HCT116 (cell line): ENCODE results near the gene P2RX7. TPM values are rescaled to one million over a fixed set of nuclear protein-coding genes. Genes with fewer than 3 reads are reported as not detected.

Experiments
- ATAC-seq: fragments of 200-7000 bp; cut with Tn5 transposase; 2 replicates; pipeline ENCODE4 v1.9.1; 2020; ENCODE audit warnings: mild to moderate bottlenecking, moderate library complexity
- BruUV-seq: library from RNA; stranded (reverse); fragments of 400-500 nt; replicated peaks from 2 replicates; lab custom pipeline; 2021; lab: Mats Ljungman, UMichigan
- CTCF ChIA-PET: fragments of 300-600 bp; sonication (Branson Sonifier 250); formaldehyde crosslinking; loops from one replicate; lab custom pipeline; 2021; ENCODE audit warnings: antibody characterized with exemption; lab: Charles Lee
- POLR2A ChIA-PET: fragments of 300-600, 350-600 bp; sonication (Branson Sonifier 250); formaldehyde crosslinking; loops from one replicate; lab custom pipeline; 2021; ENCODE audit warnings: antibody characterized with exemption; lab: Charles Lee
- RAD21 ChIA-PET, 2 experiments: fragments of 300-600 bp; sonication (Branson Sonifier 250); formaldehyde crosslinking; loops; one replicate each; lab custom pipeline; 2023; ENCODE audit warnings: low total read pairs in 2 of 2; ENCODE audit not compliant: uncharacterized antibody in 2 of 2, unreplicated experiment in 2 of 2, low non-redundant PET in 1 of 2; lab: Charles Lee
- DNase-seq: peaks from one replicate; pipeline ENCODE4 v3.0.0-alpha.2; 2010; ENCODE audit warnings: low read depth, low spot score
- H2AFZ ChIP-seq: fragments of 200-600 bp; shearing (Covaris generic), sonication (generic); 2 replicates; pipeline ENCODE4 v1.6.1; 2017; ENCODE audit warnings: low read depth, mixed run types, mixed read lengths, antibody characterized with exemption, low read length; ENCODE audit not compliant: poor library complexity, severe bottlenecking
- H3K27ac ChIP-seq: 2 replicates; pipeline ENCODE4 v1.5.1; 2012; ENCODE audit warnings: low read depth, low read length
- H3K27me3 ChIP-seq: fragments of 200-600 bp; sonication (generic); 2 replicates; pipeline ENCODE4 v1.6.1; 2016; ENCODE audit warnings: mixed run types, low read length, mixed read lengths; ENCODE audit not compliant: insufficient read depth
- H3K36me3 ChIP-seq, 2 experiments: fragments of 200-500 bp in 1 of 2; fragments of 200-600 bp in 1 of 2; sonication (Bioruptor generic) in 1 of 2; sonication (generic) in 1 of 2; 2 replicates each; pipeline versions ENCODE4 v1.5.1 to v1.6.1; 2014 to 2016; ENCODE audit warnings: low read length in 2 of 2, inconsistent platforms in 1 of 2, mixed read lengths in 1 of 2, mixed run types in 1 of 2; ENCODE audit not compliant: insufficient read depth in 2 of 2, control insufficient read depth in 1 of 2
- H3K4me1 ChIP-seq, 2 experiments: fragments of 200-600 bp in 1 of 2; sonication (generic) in 1 of 2; 2 replicates each; pipeline versions ENCODE4 v1.5.1 to v1.6.1; 2012 to 2017; ENCODE audit warnings: low read length in 2 of 2, inconsistent platforms in 1 of 2, mild to moderate bottlenecking in 1 of 2, mixed read lengths in 1 of 2, mixed run types in 1 of 2, moderate library complexity in 1 of 2; ENCODE audit not compliant: insufficient read depth in 2 of 2, control insufficient read depth in 1 of 2
- H3K4me2 ChIP-seq: fragments of 200-600 bp; sonication (generic); 2 replicates; pipeline ENCODE4 v1.6.1; 2017; ENCODE audit warnings: mixed run types, low read length, mixed read lengths
- H3K4me3 ChIP-seq, 2 experiments: fragments of 200-600 bp in 1 of 2; sonication (generic) in 1 of 2; replicated peaks in 1 of 2; 2 replicates each; pipeline ENCODE4 v1.5.1; 2011 to 2016; ENCODE audit warnings: low read length in 2 of 2, control low read depth in 1 of 2, low read depth in 1 of 2, mild to moderate bottlenecking in 1 of 2, mixed read lengths in 1 of 2, mixed run types in 1 of 2
- H3K79me2 ChIP-seq: fragments of 200-600 bp; sonication (generic); 2 replicates; pipeline ENCODE4 v1.6.1; 2017; ENCODE audit warnings: mild to moderate bottlenecking, mixed run types, low read length, moderate library complexity, mixed read lengths; ENCODE audit not compliant: insufficient read depth
- H3K9ac ChIP-seq: fragments of 200-600 bp; sonication (generic); 2 replicates; pipeline ENCODE4 v1.6.1; 2016; ENCODE audit warnings: low read length, mixed read lengths
- H3K9me2 ChIP-seq: fragments of 200-600 bp; sonication (generic), shearing (Covaris generic); 2 replicates; pipeline ENCODE4 v1.6.1; 2017; ENCODE audit warnings: mixed run types, mild to moderate bottlenecking, moderate library complexity; ENCODE audit not compliant: insufficient read depth
- H3K9me3 ChIP-seq, 2 experiments: fragments of 200-500 bp in 1 of 2; fragments of 200-600 bp in 1 of 2; sonication (Bioruptor generic) in 1 of 2; sonication (generic) in 1 of 2; 2 replicates each; pipeline ENCODE4 v1.6.1; 2014 to 2017; ENCODE audit warnings: low read length in 2 of 2, mixed read lengths in 2 of 2, inconsistent platforms in 1 of 2, low read depth in 1 of 2, mild to moderate bottlenecking in 1 of 2, mixed run types in 1 of 2, moderate library complexity in 1 of 2; ENCODE audit not compliant: control insufficient read depth in 1 of 2, insufficient read depth in 1 of 2
- H4K20me1 ChIP-seq: fragments of 200-600 bp; sonication (generic), shearing (Covaris generic); 2 replicates; pipeline ENCODE4 v1.6.1; 2017; ENCODE audit warnings: mixed run types, mild to moderate bottlenecking, moderate library complexity; ENCODE audit not compliant: insufficient read depth
- CBX3 ChIP-seq: IDR thresholded peaks from 2 replicates; pipeline ENCODE4 v1.6.1; 2012; ENCODE audit warnings: low read depth
- CEBPB ChIP-seq: IDR thresholded peaks from 2 replicates; pipeline ENCODE4 v1.6.1; 2012; ENCODE audit warnings: low read depth
- EGR1 ChIP-seq: IDR thresholded peaks from 2 replicates; pipeline ENCODE4 v1.6.1; 2012; ENCODE audit warnings: low read depth
- ELF1 ChIP-seq: IDR thresholded peaks from 2 replicates; pipeline ENCODE4 v1.6.1; 2012; ENCODE audit warnings: low read depth, borderline replicate concordance
- EZH2 ChIP-seq: fragments of 200-600 bp; sonication (generic); IDR thresholded peaks from 2 replicates; pipeline ENCODE4 v1.6.1; 2017; ENCODE audit warnings: antibody characterized with exemption, mixed run types
- EZH2phosphoT487 ChIP-seq: fragments of 200-600 bp; IDR thresholded peaks from 2 replicates; pipeline ENCODE4 v1.6.1; 2018; ENCODE audit warnings: antibody characterized with exemption, borderline replicate concordance
- JUND ChIP-seq: IDR thresholded peaks from 2 replicates; pipeline ENCODE4 v1.6.1; 2012
- POLR2A ChIP-seq: IDR thresholded peaks from 2 replicates; pipeline ENCODE4 v1.7.0; 2011; ENCODE audit warnings: borderline replicate concordance; ENCODE audit not compliant: insufficient read depth, insufficient read length; ENCODE audit errors: extremely low read depth
- POLR2AphosphoS5 ChIP-seq: IDR thresholded peaks from 2 replicates; pipeline ENCODE4 v1.6.1; 2011; ENCODE audit warnings: mild to moderate bottlenecking, low read depth, low read length, moderate library complexity
- RAD21 ChIP-seq: IDR thresholded peaks from 2 replicates; pipeline ENCODE4 v1.6.1; 2012; ENCODE audit warnings: low read depth, mild to moderate bottlenecking
- SIN3A ChIP-seq: IDR thresholded peaks from 2 replicates; pipeline ENCODE4 v1.6.1; 2012; ENCODE audit warnings: low read depth
- SP1 ChIP-seq: IDR thresholded peaks from 2 replicates; pipeline ENCODE4 v1.6.1; 2012; ENCODE audit warnings: low read depth
- TCF7L2 ChIP-seq: IDR thresholded peaks from 2 replicates; pipeline ENCODE4 v1.7.0; 2011; ENCODE audit warnings: borderline replicate concordance, inconsistent platforms; ENCODE audit not compliant: insufficient read depth, insufficient read length; ENCODE audit errors: extremely low read depth
- YY1 ChIP-seq: IDR thresholded peaks from 2 replicates; pipeline ENCODE4 v1.6.1; 2011; ENCODE audit warnings: low read length, low read depth, moderate library complexity, mild to moderate bottlenecking; ENCODE audit not compliant: insufficient replicate concordance; ENCODE audit errors: extremely low read depth
- ZFX ChIP-seq: fragments of 450-650 bp; IDR thresholded peaks from 2 replicates; pipeline ENCODE4 v1.6.1; 2017
- ZNF274 ChIP-seq: fragments of 200-500 bp; sonication (Bioruptor generic); IDR thresholded peaks from 2 replicates; pipeline ENCODE4 v1.6.1; 2014; ENCODE audit warnings: mild to moderate bottlenecking, low read depth, low read length, inconsistent platforms
- intact Hi-C: fragments of 100-400 bp; cut with micrococcal nuclease; formaldehyde crosslinking; loops from 2 replicates; pipeline ENCODE4 v1.10.0; 2022
- total RNA-seq: library from RNA; stranded (reverse); gene quantifications from one replicate; pipeline ENCODE4 v1.2.1, GENCODE V29; 2021; ENCODE audit not compliant: unreplicated experiment
- TF ChIP-seq, protein P1 (sequence below): IDR thresholded peaks from 2 replicates; pipeline ENCODE4 v1.6.1; 2012
- TF ChIP-seq, protein P2 (sequence below): IDR thresholded peaks from 2 replicates; pipeline ENCODE4 v1.6.1; 2011; ENCODE audit warnings: mild to moderate bottlenecking, low read length, moderate library complexity; ENCODE audit not compliant: insufficient replicate concordance; ENCODE audit errors: extremely low read depth
- TF ChIP-seq, protein P3 (sequence below): IDR thresholded peaks from 2 replicates; pipeline ENCODE4 v1.6.1; 2012

Gene P2RX7
- total RNA-seq, 1 experiment from 2014 or later, result 1.5 TPM

GRCh38 chr12:121224591-121224990 lies 91.9 kb downstream of the P2RX7 start:
- Histone ChIP-seq H3K4me3 (no peak overlapping the region), H3K9me3 (no peaks in the 10 kb centered on the region), H2AFZ (no peak overlapping the region), H3K4me1 (peaks cover 6 to 8% of the 10 kb centered on the region in 2 experiments), H3K9ac (no peak overlapping the region), H3K36me3 (no peaks in the 10 kb centered on the region), H3K79me2 (no peaks in the 10 kb centered on the region), H3K27me3 (no peaks in the 10 kb centered on the region), H3K27ac (no peak overlapping the region), H4K20me1 (no peaks in the 10 kb centered on the region), H3K9me2 (no peaks in the 10 kb centered on the region), H3K4me2 (no peak overlapping the region)
- TF ChIP-seq SIN3A (no peak), ZNF274 (no peak), RAD21 (no peak), EZH2phosphoT487 (no peak), ZFX (no peak), TCF7L2 (no peak)
- no TSS peak for BruUV-seq
- ChIA-PET POLR2A (no interaction called here), CTCF (interaction anchor here (1.1 kb wide), 1 partner anchor 9 kb away, joined by 3 read pairs; no protein-coding TSS in a partner anchor), RAD21 (no interaction called here)
- no peak for ATAC-seq
- DNase-seq, result no peak
- intact Hi-C loops, result no loop called here

DNA sequence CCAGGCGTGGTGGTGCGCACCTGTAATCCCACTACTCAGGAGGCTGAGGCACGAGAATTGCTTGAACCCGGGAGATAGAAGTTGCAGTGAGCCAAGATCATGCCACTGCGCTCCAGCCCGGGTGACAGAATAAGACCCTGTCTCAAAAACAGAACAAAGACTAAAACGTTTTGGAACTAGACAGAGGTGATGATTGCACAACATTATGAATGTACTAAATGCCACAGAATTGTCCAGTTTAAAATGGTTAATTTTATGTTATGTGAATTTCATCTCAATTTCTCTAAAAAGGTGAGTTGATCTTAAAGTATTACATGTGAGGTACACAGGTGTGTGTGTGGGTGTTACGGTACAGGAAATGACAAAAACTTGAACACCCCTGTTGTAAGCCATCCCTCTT lies 93.7 kb downstream of the P2RX7 start:
- H3K9me2 ChIP-seq, result no peaks in the 10 kb centered on the region
- H3K9me3 ChIP-seq, result no peaks in the 10 kb centered on the region
- peaks cover 13 to 20% of the 10 kb centered on the region in 2 experiments for H3K4me1 ChIP-seq
- CTCF ChIA-PET, result no interaction called here
- H3K4me2 ChIP-seq, result no peak overlapping the region
- ATAC-seq (no peak), DNase-seq (no peak)
- BruUV-seq, result no TSS peak
- POLR2A ChIA-PET, result no interaction called here
- H3K27ac ChIP-seq, result no peak overlapping the region
- intact Hi-C loops, result no loop called here
- H3K27me3 ChIP-seq, result no peaks in the 10 kb centered on the region
- no peak overlapping the region for H2AFZ ChIP-seq
- H3K79me2 ChIP-seq, result no peaks in the 10 kb centered on the region
- peaks cover 0 to 2% of the 10 kb centered on the region in 2 experiments; a peak in 1 of 4 replicates for H3K36me3 ChIP-seq
- H4K20me1 ChIP-seq, result no peaks in the 10 kb centered on the region
- no peak overlapping the region for H3K4me3 ChIP-seq
- H3K9ac ChIP-seq, result no peak overlapping the region
- RAD21 ChIA-PET, result no interaction called here
- no peak for TF ChIP-seq ZNF274
- no peak for TF ChIP-seq ZFX
- TF ChIP-seq SP1, result no peak
- TF ChIP-seq, protein P1, sequence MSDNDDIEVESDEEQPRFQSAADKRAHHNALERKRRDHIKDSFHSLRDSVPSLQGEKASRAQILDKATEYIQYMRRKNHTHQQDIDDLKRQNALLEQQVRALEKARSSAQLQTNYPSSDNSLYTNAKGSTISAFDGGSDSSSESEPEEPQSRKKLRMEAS, result no peak
- TF ChIP-seq POLR2A, result no peak
- TF ChIP-seq, protein P2, sequence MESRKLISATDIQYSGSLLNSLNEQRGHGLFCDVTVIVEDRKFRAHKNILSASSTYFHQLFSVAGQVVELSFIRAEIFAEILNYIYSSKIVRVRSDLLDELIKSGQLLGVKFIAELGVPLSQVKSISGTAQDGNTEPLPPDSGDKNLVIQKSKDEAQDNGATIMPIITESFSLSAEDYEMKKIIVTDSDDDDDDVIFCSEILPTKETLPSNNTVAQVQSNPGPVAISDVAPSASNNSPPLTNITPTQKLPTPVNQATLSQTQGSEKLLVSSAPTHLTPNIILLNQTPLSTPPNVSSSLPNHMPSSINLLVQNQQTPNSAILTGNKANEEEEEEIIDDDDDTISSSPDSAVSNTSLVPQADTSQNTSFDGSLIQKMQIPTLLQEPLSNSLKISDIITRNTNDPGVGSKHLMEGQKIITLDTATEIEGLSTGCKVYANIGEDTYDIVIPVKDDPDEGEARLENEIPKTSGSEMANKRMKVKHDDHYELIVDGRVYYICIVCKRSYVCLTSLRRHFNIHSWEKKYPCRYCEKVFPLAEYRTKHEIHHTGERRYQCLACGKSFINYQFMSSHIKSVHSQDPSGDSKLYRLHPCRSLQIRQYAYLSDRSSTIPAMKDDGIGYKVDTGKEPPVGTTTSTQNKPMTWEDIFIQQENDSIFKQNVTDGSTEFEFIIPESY, result no peak
- no peak for TF ChIP-seq ELF1
- no peak for TF ChIP-seq CBX3
- no peak for TF ChIP-seq EZH2
- no peak for TF ChIP-seq POLR2AphosphoS5
- no peak for TF ChIP-seq EGR1
- TF ChIP-seq, protein P3, sequence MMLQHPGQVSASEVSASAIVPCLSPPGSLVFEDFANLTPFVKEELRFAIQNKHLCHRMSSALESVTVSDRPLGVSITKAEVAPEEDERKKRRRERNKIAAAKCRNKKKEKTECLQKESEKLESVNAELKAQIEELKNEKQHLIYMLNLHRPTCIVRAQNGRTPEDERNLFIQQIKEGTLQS, result no peak
- no peak for TF ChIP-seq CEBPB
- TF ChIP-seq JUND, result no peak
- no peak for TF ChIP-seq RAD21
- TF ChIP-seq YY1, result no peak
